Astrocyte of the cerebellum (primary cell): ENCODE measurements around the gene CUBN.

Experiments
- DNase-seq: peaks from one replicate; pipeline ENCODE4 v3.0.0-alpha.2; 2011; ENCODE audit warnings: low read depth
- H3K4me3 ChIP-seq: 2 replicates; pipeline ENCODE4 v1.5.1; 2011; ENCODE audit warnings: mild to moderate bottlenecking, low read depth, low read length, moderate library complexity
- in situ Hi-C: cut with HindIII; loops from 2 replicates; pipeline ENCODE4 v1.10.0; 2017; ENCODE audit warnings: low sequenced_read_pairs
- TF ChIP-seq, protein P1 (sequence below): IDR thresholded peaks from 2 replicates; pipeline ENCODE4 v1.5.1; 2012; ENCODE audit warnings: low read length, low read depth, moderate library complexity, mild to moderate bottlenecking; ENCODE audit errors: missing control alignments

CUBN gene

DNA sequence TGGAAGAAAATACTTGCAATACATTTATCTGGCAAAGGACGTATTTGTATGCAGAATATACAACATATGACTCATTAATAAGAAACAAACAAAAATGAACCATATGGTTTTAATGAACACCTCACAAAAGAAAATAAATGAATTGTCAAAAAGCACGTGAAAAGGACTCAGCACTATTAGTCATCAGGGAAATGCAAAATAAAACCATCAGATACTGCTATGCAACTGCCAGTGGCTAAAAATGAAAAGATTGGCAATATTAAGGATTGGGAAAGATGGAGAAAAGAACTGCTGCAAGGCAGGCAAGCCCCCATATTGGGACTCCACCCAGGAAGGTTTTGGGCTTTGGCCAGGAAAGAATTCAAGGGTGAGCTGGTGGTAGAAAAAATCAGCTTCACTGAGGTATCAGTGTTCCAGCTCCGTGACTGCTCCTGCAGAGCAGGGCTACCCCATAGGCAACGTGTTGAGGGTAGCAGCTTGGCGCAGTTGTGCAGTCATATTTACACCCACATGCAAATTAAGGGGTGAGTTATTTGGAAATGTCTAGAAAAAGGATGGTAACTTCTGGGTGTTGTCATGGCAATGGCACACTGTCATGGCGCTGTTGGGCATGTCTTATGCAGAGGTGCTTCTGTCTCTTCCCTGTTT, 72.7 kb downstream of the CUBN start:
- in situ Hi-C loops = no loop called here
- peak; percentile 56 for DNase-seq
- TF ChIP-seq, protein P1, sequence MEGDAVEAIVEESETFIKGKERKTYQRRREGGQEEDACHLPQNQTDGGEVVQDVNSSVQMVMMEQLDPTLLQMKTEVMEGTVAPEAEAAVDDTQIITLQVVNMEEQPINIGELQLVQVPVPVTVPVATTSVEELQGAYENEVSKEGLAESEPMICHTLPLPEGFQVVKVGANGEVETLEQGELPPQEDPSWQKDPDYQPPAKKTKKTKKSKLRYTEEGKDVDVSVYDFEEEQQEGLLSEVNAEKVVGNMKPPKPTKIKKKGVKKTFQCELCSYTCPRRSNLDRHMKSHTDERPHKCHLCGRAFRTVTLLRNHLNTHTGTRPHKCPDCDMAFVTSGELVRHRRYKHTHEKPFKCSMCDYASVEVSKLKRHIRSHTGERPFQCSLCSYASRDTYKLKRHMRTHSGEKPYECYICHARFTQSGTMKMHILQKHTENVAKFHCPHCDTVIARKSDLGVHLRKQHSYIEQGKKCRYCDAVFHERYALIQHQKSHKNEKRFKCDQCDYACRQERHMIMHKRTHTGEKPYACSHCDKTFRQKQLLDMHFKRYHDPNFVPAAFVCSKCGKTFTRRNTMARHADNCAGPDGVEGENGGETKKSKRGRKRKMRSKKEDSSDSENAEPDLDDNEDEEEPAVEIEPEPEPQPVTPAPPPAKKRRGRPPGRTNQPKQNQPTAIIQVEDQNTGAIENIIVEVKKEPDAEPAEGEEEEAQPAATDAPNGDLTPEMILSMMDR = no peak
- H3K4me3 ChIP-seq = no peak overlapping the region

DNA sequence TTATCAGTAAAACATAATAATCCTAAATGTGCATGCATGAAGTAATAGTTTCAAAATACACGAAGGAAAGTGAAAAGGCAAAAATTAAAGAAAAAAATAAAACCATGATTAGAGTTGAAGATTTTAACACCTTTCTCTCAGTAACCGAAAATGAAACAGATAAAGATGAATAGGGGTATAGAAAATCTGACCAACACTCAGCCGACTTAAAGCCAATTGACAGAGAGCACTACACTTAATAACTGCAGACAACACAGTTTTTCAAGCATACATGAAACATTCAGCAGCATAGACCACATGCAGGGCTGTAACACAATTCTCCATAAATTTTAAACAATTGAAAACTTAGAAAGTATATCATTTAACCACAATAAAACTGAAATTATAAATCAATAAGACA, 76.1 kb downstream of the CUBN start:
- in situ Hi-C loops = no loop called here
- TF ChIP-seq, protein P1 = no peak
- H3K4me3 ChIP-seq = no peak overlapping the region
- no peak for DNase-seq

DNA sequence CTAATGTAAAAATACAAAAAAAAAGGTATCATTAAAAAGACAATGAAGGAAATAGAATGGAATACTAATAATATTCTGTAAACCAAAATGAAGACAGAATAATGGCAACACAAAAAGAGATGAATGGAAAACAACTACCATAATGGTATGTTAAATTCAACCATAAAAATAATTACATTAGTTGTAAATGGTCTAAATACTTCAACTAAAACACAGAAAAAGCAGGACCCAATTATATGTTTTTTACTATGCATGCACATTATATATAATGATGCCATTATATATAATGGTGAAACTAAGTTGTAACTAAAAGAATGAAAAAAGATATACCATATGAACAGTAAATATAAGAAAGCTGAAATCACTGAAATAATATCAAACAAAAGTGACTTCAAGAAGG, 76.5 kb downstream of the CUBN start:
- TF ChIP-seq, protein P1 = no peak
- no peak overlapping the region for H3K4me3 ChIP-seq
- DNase-seq = no peak
- in situ Hi-C loops = no loop called here

DNA sequence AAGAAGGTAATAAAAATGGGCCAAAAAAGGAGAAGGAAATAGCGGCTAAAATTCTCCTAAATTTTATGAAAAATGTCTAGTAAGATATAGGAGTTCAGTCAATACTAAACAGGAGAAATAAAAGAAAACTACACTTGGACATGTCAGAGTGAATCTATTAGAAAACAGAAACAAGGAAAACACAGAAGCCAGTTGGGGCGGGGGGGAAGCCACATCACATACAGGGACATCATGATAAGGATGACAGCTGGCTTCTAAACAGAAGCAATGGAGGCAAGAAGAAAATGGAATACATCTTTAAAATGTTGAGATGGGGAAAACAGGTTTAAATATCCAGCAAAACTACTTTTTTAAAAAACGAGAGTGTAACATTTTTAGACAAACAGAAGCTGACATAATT, 77.8 kb downstream of the CUBN start:
- DNase-seq = no peak
- H3K4me3 ChIP-seq = no peak overlapping the region
- in situ Hi-C loops = no loop called here
- TF ChIP-seq, protein P1 = no peak

DNA sequence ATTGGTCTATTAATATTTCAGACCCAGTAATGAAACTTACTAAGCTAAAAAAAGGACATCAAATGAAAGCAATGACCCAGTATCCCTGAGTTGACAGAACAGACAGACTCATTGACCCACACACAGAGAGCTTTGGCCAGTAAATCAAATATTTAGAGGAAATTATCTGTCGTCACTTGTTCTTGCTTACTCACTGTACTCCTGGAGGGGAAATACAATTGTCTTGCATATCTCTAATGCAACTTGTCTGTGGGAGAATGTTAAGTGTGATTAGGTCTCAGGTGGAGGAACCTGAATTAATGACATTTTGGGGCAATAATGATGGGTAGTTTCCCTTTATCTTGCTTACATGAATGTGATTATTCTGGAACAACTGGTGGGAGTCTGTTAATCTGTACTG, 80.4 kb downstream of the CUBN start:
- in situ Hi-C loops = no loop called here
- H3K4me3 ChIP-seq = no peak overlapping the region
- TF ChIP-seq, protein P1 = no peak
- DNase-seq = no peak

DNA sequence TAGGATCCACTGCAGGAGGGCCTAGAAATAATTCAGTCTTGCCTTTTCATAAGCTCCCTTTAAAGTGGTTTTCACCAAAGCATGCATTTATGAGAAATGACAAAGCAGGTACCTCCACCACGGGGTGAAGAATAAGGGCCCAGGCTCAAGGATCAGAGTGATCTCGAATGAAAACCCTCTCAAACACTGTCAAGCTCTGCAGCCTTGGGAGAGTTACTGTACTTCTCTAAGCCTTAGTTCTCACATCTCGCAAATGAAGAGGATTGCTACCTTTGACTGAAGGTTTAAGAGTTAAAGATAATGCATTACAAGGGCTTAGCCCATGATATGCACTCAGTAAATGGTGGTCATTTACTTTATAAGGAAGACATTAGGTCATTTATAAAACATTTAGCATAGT, 81.7 kb downstream of the CUBN start:
- no peak overlapping the region for H3K4me3 ChIP-seq
- in situ Hi-C loops = no loop called here
- TF ChIP-seq, protein P1 = no peak
- no peak for DNase-seq
